GM13977 (cell line): ENCODE data around the gene FBP1.

Experiments used
- DNase-seq: peaks from one replicate; pipeline ENCODE4 v3.0.0; 2012; ENCODE audit warnings: low spot score
- in situ Hi-C: fragments of 300-500 bp; cut with MboI; formaldehyde crosslinking; loops from one replicate; pipeline ENCODE4 v1.12.0; 2022; ENCODE audit warnings: low sequenced_read_pairs, low pct_unique_long_range_greater_than_20kb, mixed read lengths, inconsistent platforms; ENCODE audit not compliant: unreplicated experiment
- TF ChIP-seq, protein P1 (sequence below): IDR thresholded peaks from 2 replicates; pipeline ENCODE4 v1.5.1; 2012; ENCODE audit warnings: mild to moderate bottlenecking, control low read depth; ENCODE audit not compliant: insufficient read depth; ENCODE audit errors: extremely low read depth, missing control alignments

Gene FBP1

DNA sequence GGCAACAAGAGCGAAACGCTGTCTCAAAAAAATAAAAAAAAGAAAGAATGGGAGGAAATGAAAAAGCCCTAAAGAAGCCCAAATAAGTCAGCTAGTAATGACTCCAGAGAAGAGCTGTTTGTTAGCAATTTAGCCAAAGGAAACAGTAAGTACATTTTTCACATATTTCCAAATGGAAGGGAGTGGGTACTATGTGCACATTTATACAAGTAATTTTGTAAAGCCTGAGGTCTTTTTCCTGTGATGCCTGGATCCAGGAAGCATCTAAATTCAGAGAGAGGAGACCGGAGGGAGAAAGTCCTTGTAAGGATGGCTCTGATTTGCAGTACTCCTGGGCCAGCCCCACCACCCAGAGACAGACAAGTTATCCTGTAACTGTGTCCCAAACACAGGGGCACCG, 14.7 kb downstream of the FBP1 start:
- TF ChIP-seq, protein P1, sequence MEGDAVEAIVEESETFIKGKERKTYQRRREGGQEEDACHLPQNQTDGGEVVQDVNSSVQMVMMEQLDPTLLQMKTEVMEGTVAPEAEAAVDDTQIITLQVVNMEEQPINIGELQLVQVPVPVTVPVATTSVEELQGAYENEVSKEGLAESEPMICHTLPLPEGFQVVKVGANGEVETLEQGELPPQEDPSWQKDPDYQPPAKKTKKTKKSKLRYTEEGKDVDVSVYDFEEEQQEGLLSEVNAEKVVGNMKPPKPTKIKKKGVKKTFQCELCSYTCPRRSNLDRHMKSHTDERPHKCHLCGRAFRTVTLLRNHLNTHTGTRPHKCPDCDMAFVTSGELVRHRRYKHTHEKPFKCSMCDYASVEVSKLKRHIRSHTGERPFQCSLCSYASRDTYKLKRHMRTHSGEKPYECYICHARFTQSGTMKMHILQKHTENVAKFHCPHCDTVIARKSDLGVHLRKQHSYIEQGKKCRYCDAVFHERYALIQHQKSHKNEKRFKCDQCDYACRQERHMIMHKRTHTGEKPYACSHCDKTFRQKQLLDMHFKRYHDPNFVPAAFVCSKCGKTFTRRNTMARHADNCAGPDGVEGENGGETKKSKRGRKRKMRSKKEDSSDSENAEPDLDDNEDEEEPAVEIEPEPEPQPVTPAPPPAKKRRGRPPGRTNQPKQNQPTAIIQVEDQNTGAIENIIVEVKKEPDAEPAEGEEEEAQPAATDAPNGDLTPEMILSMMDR: no peak
- DNase-seq: no peak
- in situ Hi-C loops: no loop called here

GRCh38 chr9:94623253-94623652, 16.1 kb downstream of the FBP1 start:
- in situ Hi-C loops: no loop called here
- TF ChIP-seq, protein P1: peak; percentile 63
- peak; percentile 65 for DNase-seq

DNA sequence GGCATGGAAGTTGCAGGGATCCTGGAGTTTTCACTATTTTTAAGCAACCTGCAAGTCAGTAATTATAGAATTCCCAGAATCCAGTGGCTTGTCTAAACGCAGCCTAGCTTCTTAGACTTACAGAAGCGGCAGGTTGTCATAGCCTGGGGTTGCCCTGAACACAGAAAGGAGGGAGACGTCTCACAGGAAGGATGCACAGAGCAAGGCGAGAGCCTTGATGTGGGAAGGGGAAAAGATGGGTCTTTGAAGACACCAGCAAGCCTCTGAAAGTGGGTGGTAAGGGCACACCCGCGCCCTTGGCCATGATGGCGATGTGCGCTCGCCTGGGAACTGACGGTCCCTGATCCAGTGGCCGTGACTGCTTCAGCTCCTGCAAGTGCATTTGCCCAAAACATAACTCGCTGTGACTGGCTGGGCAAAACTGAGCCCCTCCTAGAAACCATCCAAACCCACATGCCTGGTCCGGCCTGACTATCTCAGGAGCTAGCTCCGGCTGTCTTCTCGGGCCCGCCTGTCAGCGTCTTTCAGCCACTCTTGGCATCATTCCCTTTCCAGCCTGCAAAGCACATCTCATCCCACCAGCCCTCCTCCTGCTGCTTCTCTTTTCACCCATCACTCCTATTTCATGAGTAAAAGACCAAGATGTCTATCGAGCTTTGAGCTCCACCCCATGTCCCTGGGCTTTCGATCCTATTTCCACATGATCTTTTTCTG, 17.1 kb downstream of the FBP1 start:
- TF ChIP-seq, protein P1: no peak
- no peak for DNase-seq
- in situ Hi-C loops: no loop called here

DNA sequence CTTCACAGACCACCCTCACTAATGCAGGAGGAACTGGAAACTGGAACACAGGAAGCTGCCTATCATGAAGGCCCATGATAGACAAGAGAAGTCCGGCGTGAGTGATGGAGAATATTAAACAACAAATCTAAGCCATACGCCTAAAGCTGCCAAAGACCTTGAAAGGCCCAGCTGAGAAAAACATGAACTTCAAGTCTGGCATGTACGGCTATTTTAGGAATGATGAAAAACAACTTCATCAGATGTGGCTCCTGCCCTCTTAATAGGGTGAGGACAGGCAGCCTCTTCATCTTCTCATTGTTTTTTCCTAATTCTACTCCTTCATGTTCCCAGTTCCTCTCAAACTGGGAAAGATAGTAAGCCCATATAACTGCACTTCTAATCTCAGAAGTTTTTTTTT, 20.3 kb downstream of the FBP1 start:
- in situ Hi-C loops: no loop called here

DNA sequence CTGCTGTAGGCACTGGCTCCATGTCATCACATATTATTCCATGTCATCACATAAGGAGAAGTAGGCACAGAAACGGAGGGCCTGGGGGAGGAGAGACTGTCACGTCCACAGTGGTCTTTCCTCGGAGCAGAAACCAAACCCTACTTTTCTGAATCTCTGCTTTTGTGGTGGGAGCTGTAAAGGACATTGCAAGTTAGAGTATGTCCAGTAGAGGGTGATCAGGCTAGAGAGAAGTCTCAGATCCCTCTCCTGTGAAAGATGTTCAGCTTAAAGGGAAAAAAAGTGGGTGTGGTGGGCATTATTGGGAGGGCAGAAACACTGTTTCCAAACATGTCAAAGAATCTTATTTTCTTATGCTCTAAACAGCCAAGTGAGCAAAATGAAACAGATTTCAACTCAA, 26.3 kb downstream of the FBP1 start:
- in situ Hi-C loops: no loop called here
- TF ChIP-seq, protein P1: no peak
- DNase-seq: no peak

More for the DNA sequence above, 20.3 kb downstream of the FBP1 start:
- DNase-seq: no peak
- TF ChIP-seq, protein P1: no peak

- no peak for DNase-seq
- TF ChIP-seq, protein P1: no peak
- in situ Hi-C loops: no loop called here
Measured at GRCh38 chr9:94612071-94612470, 27.2 kb downstream of the FBP1 start.
